IPS-18a (cell line): Measurements from ENCODE around the gene DSC1.
"Not testable (repeated sequence)": the region's sequence is repeated elsewhere in the genome, so short reads cannot be mapped to it uniquely, and the experiment has no call there.

Experiments used
- H3K27ac ChIP-seq: one replicate; pipeline ENCODE4 v1.5.1; 2013; ENCODE audit warnings: low read length
- H3K27me3 ChIP-seq: one replicate; pipeline ENCODE4 v1.6.1; 2013; ENCODE audit warnings: mild to moderate bottlenecking, low read length; ENCODE audit not compliant: control insufficient read depth, insufficient read depth
- H3K36me3 ChIP-seq: one replicate; pipeline ENCODE4 v1.6.1; 2013; ENCODE audit warnings: low read depth, low read length; ENCODE audit not compliant: control insufficient read depth
- H3K4me1 ChIP-seq: one replicate; pipeline ENCODE4 v1.6.1; 2013; ENCODE audit warnings: low read depth, low read length; ENCODE audit not compliant: control insufficient read depth
- H3K4me3 ChIP-seq: one replicate; pipeline ENCODE4 v1.5.1; 2013; ENCODE audit warnings: low read length
- H3K9ac ChIP-seq: one replicate; pipeline ENCODE4 v1.6.1; 2013; ENCODE audit warnings: mild to moderate bottlenecking, low read length, moderate library complexity
- H3K9me3 ChIP-seq: one replicate; pipeline ENCODE4 v1.6.1; 2013; ENCODE audit warnings: low read depth, low read length; ENCODE audit not compliant: control insufficient read depth

Gene DSC1

DNA sequence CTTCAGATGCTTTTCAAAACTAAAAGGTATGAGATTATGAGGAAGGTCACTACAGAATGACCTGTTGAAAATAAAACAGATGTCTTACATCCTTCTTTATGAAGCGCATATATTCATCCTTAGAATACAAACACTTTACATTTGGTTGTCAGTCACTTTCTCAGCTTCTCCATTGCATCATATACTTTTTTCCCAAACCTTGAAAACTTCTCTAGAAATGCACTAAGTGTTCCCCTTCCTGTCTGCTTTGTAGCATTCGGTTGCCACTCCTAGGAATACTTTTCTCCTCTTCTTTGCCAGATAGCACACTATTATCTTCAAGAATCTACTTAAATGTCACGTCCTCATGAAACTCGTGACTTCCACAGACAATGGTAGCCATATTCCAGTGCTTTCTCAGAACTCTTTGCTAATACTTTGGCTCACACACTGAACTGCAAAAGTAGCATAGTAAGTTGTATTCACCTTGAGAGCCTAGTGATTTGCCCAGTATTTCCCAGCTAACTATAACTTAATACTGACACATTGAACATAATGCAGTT lies 27.6 kb downstream of the DSC1 start:
- Histone ChIP-seq H3K36me3 (no peaks in the 10 kb centered on the region), H3K9ac (no peak overlapping the region), H3K4me3 (no peak overlapping the region), H3K27ac (no peak overlapping the region), H3K9me3 (no peaks in the 10 kb centered on the region), H3K27me3 (no peaks in the 10 kb centered on the region), H3K4me1 (no peaks in the 10 kb centered on the region)

DNA sequence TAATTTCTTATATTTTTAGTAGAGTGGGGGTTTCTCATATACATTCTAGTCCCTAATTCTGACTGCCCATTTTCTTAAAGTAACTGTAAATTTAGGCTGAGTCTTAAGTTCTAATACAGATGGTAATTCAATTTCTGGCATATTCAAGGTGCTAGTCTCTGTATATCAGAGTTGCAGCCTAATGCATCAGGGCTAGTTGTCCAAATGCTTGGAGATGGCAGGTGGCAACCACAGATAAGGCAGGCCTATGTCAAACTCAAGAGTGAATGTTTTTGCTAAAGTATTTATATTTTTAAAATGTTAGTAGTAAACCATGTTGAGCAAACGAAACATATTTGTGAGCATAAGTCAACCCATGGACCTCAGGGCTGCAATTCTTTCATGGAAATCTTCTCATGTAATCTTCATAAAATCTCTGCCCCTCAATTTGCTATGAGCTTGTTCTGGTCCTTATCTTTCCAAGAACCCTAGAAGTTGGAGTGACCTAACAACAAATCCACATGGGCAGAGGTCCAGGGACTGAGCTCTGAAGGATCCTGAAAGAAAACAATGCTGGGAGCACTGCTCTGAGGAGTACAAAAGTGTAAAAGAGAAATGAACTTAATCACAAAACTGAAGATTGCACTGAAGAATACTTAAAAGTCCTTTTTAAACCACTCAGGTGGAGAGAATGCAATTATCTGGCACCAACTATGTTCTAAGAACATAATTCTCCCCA lies 33.1 kb downstream of the DSC1 start:
- Histone ChIP-seq H3K9ac (no peak overlapping the region), H3K27ac (no peak overlapping the region), H3K27me3 (no peaks in the 10 kb centered on the region), H3K9me3 (no peaks in the 10 kb centered on the region), H3K4me3 (no peak overlapping the region), H3K4me1 (no peaks in the 10 kb centered on the region), H3K36me3 (no peaks in the 10 kb centered on the region)

DNA sequence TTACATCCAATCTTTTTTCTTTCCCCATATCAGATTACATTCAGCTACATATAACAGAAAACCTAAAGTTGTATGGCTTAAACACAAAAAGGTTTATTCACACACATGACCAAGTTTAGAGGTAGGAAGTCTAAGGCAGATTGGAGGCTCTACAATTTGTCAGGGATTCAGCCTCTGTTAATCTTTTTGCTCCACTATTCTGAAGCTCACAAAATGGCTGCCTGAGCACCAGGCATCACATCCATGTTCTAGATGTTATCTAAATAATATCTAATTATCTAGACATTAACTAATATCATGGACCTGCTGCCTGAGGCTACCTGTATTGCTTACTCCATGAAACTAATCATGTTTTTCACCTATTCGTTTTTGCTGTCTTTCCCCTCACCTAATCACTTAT lies 36.8 kb downstream of the DSC1 start:
- H3K27me3 ChIP-seq = no peaks in the 10 kb centered on the region
- no peaks in the 10 kb centered on the region for H3K9me3 ChIP-seq
- no peak overlapping the region for H3K27ac ChIP-seq
- no peak overlapping the region for H3K9ac ChIP-seq
- no peak overlapping the region for H3K4me3 ChIP-seq
- H3K36me3 ChIP-seq = no peaks in the 10 kb centered on the region
- H3K4me1 ChIP-seq = no peaks in the 10 kb centered on the region

DNA sequence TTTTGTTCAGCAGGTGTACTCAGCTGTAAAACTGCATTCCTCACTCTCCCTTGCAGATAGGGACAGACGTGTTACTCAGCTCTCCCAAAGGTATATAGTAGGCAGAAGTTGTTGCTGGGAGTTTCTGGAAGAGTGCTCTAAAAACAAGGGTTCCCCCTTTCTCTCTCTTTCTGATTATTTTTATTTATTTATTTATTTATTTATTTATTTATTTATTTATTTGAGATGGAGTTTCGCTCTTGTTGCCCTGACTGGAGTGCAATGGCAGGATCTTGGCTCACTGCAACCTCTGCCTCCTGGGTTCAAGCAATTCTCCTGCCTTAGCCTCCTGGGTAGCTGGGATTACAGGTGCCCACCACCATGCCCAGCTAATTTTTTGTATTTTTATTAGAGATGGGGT lies 39.5 kb downstream of the DSC1 start:
- not testable (repeated sequence) for H3K9me3 ChIP-seq, H3K4me3 ChIP-seq

DNA sequence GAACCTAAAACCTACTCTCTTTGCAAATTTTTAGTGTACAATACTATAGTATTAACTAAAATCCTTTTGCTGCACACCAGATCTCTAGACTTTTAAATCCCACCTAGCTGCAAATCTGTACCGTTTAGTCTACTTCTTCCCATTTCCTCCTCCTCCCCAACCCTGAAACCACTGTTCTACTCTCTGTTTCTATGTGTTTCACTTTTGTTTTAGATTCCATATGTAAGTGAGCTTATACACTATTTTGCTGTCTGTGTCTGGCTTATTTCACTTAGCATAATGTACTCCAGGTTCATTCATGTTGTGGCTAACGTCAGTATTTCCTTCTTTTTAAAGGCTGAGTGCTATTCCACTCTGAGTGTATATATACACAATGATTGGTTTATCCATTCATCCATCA lies 42.1 kb downstream of the DSC1 start:
- no peak overlapping the region for H3K9ac ChIP-seq
- H3K4me3 ChIP-seq = no peak overlapping the region
- H3K4me1 ChIP-seq = peaks cover 13% of the 10 kb centered on the region
- H3K36me3 ChIP-seq = no peaks in the 10 kb centered on the region
- H3K27me3 ChIP-seq = no peaks in the 10 kb centered on the region
- H3K27ac ChIP-seq = no peak overlapping the region
- no peaks in the 10 kb centered on the region for H3K9me3 ChIP-seq

More for the DNA sequence above, 39.5 kb downstream of the DSC1 start:
- H3K9ac ChIP-seq, H3K27ac ChIP-seq, H3K36me3 ChIP-seq, H3K27me3 ChIP-seq: not testable (repeated sequence)
- H3K4me1 ChIP-seq = peaks cover 13% of the 10 kb centered on the region

DNA sequence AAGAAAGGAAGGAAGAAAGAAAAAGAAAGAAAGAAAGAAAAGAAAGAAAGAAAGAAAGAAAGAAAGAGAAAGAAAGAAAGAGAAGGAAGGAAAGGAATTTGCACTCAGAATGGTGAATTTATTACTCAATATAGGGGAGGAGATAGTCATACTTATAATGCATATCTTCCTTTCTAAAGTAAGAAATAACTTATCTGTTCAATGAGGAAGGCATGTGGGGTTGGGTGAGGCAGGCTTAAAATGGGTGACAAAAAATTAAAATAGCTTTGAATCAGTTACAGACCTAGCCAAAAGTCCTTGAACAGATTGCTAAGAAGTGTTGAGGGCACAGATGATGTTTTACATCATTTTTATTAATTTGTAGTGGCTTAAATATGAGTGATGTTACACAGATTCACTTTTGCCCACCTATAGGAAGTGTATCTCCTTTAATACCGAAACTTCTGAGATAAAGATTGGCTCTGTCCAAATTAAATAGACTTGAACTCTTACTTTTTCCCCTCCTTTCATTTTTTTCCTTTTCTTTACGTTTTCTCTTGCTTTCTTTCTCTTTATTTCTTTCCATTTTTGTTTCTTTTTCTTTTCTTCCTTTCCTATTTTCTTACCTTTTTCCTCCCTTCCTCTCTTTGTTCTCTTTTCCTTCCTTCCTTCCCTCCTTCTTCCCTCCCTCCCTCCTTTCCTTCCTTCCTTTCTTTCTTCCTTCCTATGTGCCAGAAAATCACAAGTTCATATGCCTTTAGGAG lies 45.6 kb downstream of the DSC1 start:
- H3K4me1 ChIP-seq = peaks cover 13% of the 10 kb centered on the region
- no peaks in the 10 kb centered on the region for H3K27me3 ChIP-seq
- no peak overlapping the region for H3K9ac ChIP-seq
- H3K27ac ChIP-seq = no peak overlapping the region
- H3K36me3 ChIP-seq = no peaks in the 10 kb centered on the region
- H3K4me3 ChIP-seq = no peak overlapping the region
- H3K9me3 ChIP-seq = no peaks in the 10 kb centered on the region

DNA sequence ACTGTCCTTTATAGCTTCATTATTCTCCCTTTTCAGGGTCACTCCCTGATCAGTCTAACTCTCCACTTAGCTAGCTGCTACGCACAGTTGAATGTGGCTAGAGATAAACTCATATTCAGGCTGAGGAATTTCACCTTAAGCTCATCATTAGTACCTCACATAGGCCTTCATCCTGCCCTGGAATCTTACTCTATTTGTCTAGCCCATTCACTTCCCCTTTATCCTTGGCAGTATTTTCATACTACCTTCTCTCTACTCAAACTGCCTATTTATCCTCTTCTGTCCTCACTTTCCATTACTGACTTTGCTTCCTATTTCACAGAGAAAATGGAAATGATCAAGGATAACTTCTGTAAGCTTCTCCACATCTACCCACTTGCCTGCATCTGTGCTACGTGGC lies 49.9 kb downstream of the DSC1 start:
- Histone ChIP-seq H3K27me3 (no peaks in the 10 kb centered on the region), H3K9me3 (no peaks in the 10 kb centered on the region), H3K27ac (no peak overlapping the region), H3K4me1 (no peaks in the 10 kb centered on the region), H3K36me3 (no peaks in the 10 kb centered on the region), H3K9ac (no peak overlapping the region), H3K4me3 (no peak overlapping the region)

DNA sequence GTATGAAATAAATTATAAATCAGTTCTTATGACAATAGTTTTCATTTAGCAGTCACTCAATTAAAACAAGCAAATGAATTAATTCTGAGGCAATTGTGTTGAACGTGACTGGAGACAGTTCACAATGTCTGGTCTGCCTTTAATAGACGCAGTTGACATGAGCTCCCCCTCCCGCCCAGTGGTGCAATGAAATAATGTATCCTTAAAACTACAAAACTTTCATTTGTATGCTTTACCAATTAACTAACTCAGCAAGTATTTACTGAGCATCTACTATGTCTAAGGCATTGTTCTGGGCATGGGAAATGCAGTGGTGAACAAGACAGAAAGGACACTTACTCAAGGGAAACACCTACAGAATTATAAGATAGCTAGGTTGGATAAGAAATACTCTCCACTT lies 56.9 kb downstream of the DSC1 start:
- Histone ChIP-seq H3K27ac (no peak overlapping the region), H3K9ac (no peak overlapping the region), H3K4me1 (peaks cover 15% of the 10 kb centered on the region), H3K27me3 (no peaks in the 10 kb centered on the region), H3K9me3 (no peaks in the 10 kb centered on the region), H3K36me3 (no peaks in the 10 kb centered on the region), H3K4me3 (no peak overlapping the region)

DNA sequence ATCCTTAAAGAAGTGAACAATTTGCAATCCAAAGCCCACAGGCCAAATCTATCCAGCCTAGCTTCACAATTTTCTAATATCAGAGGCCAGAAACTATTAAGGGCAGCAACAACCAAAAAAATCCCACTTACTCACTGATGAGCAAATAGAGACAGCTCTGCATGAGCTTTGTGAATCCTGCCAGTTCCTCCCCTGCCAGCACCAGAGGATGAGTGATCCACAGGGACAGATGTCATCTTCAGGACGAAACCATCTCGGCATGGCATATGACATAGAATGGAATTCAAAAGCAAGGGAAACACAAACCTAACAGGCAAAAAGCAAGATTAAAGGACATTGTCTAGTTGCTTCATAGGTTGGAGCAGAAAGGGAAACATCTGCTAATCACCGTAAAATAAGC lies 58.2 kb downstream of the DSC1 start:
- peaks cover 21% of the 10 kb centered on the region for H3K4me1 ChIP-seq
- H3K27me3 ChIP-seq = no peaks in the 10 kb centered on the region
- H3K9me3 ChIP-seq = no peaks in the 10 kb centered on the region
- no peaks in the 10 kb centered on the region for H3K36me3 ChIP-seq
- H3K9ac ChIP-seq = no peak overlapping the region
- no peak overlapping the region for H3K4me3 ChIP-seq
- no peak overlapping the region for H3K27ac ChIP-seq

DNA sequence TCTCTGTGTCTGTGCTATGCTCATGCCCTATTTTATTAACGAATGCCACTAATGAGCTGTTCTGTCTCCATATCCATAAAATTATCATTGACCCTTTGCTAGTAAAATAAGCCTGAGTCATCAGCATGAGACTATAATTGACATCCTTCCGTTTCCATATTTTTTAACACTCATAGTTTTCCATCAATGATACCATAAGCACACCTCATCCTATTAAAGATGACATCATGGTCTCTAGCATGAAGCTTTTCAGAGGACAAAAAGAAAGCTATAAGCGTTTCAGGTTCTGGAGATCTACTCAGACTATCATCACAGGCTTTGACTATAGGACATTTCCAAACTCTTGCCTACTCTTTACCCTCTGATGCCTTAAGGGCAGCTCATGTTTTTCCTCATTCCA lies 59.2 kb downstream of the DSC1 start:
- peaks cover 21% of the 10 kb centered on the region for H3K4me1 ChIP-seq
- H3K27me3 ChIP-seq = no peaks in the 10 kb centered on the region
- H3K36me3 ChIP-seq = no peaks in the 10 kb centered on the region
- H3K27ac ChIP-seq = no peak overlapping the region
- H3K9ac ChIP-seq = no peak overlapping the region
- no peak overlapping the region for H3K4me3 ChIP-seq
- no peaks in the 10 kb centered on the region for H3K9me3 ChIP-seq

DNA sequence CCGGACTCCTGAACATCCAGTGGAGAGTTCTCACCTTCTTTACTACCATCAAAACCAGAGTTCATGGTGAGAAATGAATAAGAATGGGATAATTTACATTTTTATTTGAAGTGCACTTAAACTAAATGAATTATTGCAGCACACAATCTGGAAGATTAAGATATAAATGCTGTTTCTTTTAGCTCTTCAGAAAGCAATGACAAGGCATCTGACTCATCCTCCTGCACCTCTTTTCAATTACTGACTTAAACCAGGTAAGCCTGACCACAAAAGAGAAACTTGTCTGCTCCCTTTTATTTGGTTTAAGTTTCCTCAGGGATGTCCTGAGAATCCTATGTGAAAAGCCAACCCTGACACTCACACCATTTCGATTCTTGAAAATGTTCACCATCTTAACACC lies 59.7 kb downstream of the DSC1 start:
- Histone ChIP-seq H3K36me3 (no peaks in the 10 kb centered on the region), H3K27me3 (no peaks in the 10 kb centered on the region), H3K9ac (peak overlapping the region; percentile 91), H3K4me3 (peak overlapping the region; percentile 88), H3K27ac (no peak overlapping the region), H3K9me3 (no peaks in the 10 kb centered on the region), H3K4me1 (peaks cover 21% of the 10 kb centered on the region)
